ENCODE data around the gene ZBTB43.
A peak's percentile ranks its signal among the peaks of the same experiment; 100 is the strongest.

The ZBTB43 gene

GRCh38 chr9:126832440-126832839 lies 27.6 kb downstream of the ZBTB43 start:
- no peak for DNase-seq

GRCh38 chr9:126833020-126833419 lies 28.2 kb downstream of the ZBTB43 start:
- DNase-seq, result no peak

DNA sequence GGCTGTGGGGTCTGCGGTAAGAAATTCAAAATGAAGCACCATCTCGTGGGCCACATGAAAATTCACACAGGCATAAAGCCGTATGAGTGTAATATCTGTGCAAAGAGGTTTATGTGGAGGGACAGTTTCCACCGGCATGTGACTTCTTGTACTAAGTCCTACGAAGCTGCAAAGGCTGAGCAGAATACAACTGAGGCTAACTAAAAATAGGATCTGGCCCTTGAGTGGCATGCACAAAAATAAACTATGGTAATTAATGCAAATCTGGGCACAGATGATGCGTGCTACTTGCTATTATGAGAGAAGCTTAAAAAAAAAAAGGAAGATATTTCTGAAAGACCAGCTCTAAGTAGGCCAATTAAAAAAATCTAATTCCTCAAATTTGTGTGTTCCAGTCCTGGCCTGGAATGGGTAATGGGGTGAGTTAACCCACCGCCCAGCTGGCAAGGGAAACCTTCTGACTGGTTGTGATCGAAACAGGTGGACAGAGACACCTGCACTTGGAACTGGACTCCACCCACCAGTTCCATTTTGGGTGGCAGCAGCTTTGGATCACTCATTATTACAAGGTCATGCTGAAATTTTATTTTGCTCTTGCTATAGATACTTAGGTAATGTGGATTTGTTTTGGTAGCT lies 29.0 kb downstream of the ZBTB43 start:
- DNase-seq, result no peak

GRCh38 chr9:126834672-126835071 lies 29.8 kb downstream of the ZBTB43 start:
- DNase-seq, result no peak

GRCh38 chr9:126836216-126836615 lies 31.4 kb downstream of the ZBTB43 start:
- DNase-seq, result no peak

- no peak for DNase-seq
Observed at GRCh38 chr9:126838055-126838811, 33.4 kb downstream of the ZBTB43 start.

- DNase-seq, result no peak
Observed at GRCh38 chr9:126838895-126839294, 34.1 kb downstream of the ZBTB43 start.

DNA sequence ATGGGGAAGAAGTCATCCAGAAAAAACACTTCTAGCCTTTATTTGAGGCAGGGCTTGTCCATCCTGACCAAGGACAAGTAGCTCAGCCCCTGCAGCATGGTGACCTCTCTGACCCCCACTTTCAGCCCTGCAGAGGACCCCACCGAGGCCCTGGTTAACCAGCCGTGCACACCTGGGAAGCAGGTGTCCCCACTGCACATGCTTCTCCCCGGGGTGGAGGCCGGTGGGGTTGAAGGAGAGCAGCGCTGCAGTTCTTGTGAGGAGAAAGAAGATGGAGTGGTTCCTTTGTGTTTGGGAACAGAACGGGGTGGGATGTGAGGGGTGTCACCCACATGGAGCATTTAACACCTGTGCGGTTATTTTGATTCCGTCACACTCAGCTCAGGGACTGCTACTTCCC lies 34.5 kb downstream of the ZBTB43 start:
- DNase-seq, result no peak

GRCh38 chr9:126842220-126842842 lies 37.5 kb downstream of the ZBTB43 start:
- DNase-seq, result no peak

- no peak for DNase-seq
Observed at GRCh38 chr9:126842977-126843799, 38.3 kb downstream of the ZBTB43 start.

- no peak for DNase-seq
Observed at GRCh38 chr9:126844085-126844484, 39.2 kb downstream of the ZBTB43 start.

DNA sequence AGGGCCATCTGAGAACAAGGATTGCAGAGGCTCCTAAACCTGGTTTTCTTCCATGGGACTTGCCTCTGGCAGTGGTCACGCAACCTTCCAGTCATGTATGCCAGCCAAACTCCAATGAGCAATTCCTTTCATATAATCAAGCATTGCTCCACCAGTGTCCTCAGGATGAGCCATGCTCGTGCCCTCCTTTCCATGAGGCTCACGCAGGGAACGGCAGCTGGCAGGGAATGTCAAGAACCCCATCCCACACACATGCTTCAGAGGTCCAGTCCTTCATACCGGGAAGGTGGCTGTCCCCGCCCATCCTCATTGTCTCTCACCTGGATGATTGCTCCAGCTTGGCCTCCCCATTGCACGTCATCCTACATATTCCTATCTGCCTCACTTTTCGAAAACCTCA lies 42.2 kb downstream of the ZBTB43 start:
- no peak for DNase-seq

DNA sequence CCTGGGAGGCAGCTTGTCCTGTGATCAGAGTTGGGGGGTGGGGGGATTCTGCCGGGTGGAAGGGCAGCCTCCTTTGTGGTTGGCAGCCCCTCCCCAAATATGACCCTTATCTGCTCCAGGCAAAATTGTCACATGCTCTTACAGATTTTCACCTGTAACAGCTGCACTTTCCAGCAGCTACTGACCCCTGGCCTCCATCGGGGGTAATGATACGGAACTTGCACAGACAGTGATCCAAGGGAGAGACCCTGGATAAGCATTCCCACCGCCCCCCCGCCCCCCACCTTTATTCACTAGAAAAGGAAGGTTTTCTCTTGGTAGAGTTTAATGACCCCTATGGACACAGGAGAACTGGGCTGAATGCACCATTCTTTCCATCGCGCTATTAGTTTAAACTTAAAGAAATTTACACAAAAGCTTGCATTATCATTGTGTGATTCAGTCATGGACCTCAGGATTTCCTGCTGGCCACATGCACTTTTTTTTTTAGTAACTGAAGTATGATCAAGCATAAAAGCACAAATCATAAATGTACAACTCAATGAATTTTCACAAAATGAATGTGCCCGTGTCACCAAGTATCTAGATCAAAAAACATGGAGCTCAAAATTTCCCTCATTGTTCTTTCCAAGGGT lies 44.9 kb downstream of the ZBTB43 start:
- no peak for DNase-seq

GRCh38 chr9:126851286-126851880 lies 46.5 kb downstream of the ZBTB43 start:
- DNase-seq, result no peak

- DNase-seq, result no peak
Observed at GRCh38 chr9:126852086-126852688, 47.3 kb downstream of the ZBTB43 start.

GRCh38 chr9:126853667-126854066 lies 48.8 kb downstream of the ZBTB43 start:
- no peak for DNase-seq

DNA sequence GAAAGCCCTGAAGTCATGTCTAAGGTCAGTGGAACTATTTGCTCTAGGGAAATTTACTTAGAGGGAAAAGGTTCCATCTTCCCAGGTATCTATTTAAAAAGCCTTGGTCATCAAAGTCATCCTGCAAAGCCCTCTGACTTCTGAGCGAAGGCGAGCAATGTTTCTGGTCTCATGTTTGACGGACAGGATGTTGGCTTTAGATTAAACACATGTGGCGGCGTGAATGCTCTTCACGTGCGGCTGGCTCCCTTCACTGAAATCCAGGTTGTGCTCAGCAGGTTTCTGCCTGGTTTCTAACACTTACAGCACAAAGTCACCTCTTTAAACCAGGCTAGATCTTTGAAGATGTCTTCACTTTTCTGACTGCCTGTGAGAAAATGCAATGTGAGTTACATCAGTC lies 49.9 kb downstream of the ZBTB43 start:
- DNase-seq, result no peak

- DNase-seq, result no peak
Observed at GRCh38 chr9:126856326-126856877, 51.6 kb downstream of the ZBTB43 start.

DNA sequence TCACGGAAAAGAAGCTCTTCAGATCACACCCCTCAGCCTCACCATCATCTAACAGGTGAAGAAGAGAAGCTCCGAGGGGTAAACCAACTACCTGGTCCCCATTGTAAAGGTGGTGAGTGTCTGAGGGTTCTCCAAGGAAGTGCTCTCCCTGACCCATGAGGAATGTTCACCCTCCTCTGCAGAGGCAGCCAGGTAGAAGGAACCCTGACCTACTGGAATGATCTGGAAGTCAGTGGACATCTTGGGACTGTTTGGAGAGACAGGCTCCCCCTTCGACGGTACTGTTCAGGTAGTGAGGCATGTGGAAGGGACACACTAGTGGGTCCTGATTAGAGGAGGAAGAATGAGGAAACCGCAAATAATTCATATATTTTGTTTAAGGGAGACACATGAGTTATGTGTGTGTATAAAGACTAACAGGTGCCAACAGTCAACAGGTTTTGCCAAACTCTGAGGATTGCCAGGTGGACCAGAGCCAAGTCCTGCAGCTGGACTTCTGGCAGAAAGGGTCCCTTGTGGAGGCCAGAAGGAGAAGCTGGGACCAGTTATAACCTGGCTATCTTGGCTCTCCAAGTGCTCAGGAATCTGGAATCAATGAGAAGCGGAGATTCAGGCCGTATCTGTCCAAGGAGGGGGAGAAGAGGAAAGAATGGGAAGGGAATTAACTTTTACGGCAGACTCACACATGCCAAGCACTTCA lies 52.6 kb downstream of the ZBTB43 start:
- DNase-seq, result peak; percentile 55

GRCh38 chr9:126859111-126859510 lies 54.3 kb downstream of the ZBTB43 start:
- no peak for DNase-seq

All from right hindlimb (tissue), 1 donor.